ENCODE results near the gene TAS2R10. TPM values are rescaled to one million over a fixed set of nuclear protein-coding genes. Genes with fewer than 3 reads are reported as not detected.

Gene TAS2R10
- total and polyA plus RNA-seq, 2 of the 8 experiments (the other 6 are each of a cell fraction or from before 2014, with no cell fraction given): 0.08 TPM; not detected in 1

- H4K91ac ChIP-seq (replicated peaks; ENCODE audit: insufficient read length, low read length): no peak overlapping the region
- no peak overlapping the region for H3K4me3 ChIP-seq (ENCODE audit: extremely low read depth in 1 of 4, insufficient read depth in 2 of 4, low read depth in 3 of 4, low read length in 4 of 4)
- FAIRE-seq: peak; percentile 57
- H3K36me3 ChIP-seq (ENCODE audit: control insufficient read depth in 2 of 4, insufficient read depth in 4 of 4, low read length in 3 of 4): no peaks in the 10 kb centered on the region
- 87% methylated on average over 3 of the region's 3 CpGs; no CpG with 5 or more reads in 1 of the 2 experiments for WGBS, 2 experiments (ENCODE audit: extremely low coverage in 1 of 2, insufficient coverage in 1 of 2, insufficient read length in 1 of 2, insufficient replicate concordance in 2 of 2, low coverage in 1 of 2, low lambda C conversion rate in 2 of 2, missing lambda C conversion rate in 1 of 2)
- DNase-seq (ENCODE audit: low read depth in 1 of 2, low spot score in 2 of 2): no peak
- H2AFZ ChIP-seq (ENCODE audit: low read length): no peak overlapping the region
- H4K5ac ChIP-seq (ENCODE audit: insufficient read length, low read depth, low read length): no peak overlapping the region
- no peak overlapping the region for H3K23ac ChIP-seq (ENCODE audit: insufficient read length)
- no peak overlapping the region for H3K27ac ChIP-seq (ENCODE audit: low read depth, low read length)
- H3K4me1 ChIP-seq (replicated peaks in 1 of 4; ENCODE audit: control insufficient read depth in 3 of 4, insufficient read depth in 4 of 4, low read length in 3 of 4): no peaks in the 10 kb centered on the region
- H3K23me2 ChIP-seq (ENCODE audit: low read depth, low read length): no peaks in the 10 kb centered on the region
- no peak overlapping the region for H2BK15ac ChIP-seq (ENCODE audit: low read length)
- H3K79me1 ChIP-seq (ENCODE audit: low read depth, low read length): no peaks in the 10 kb centered on the region
- H3K27me3 ChIP-seq (replicated peaks in 1 of 4; ENCODE audit: control insufficient read depth in 3 of 4, extremely low read depth in 1 of 4, insufficient read depth in 3 of 4, low read length in 3 of 4): no peaks in the 10 kb centered on the region
- ChIA-PET CTCF (ENCODE audit: partially characterized antibody) (interaction anchor here (1.0 kb wide), 1 partner anchor 54 kb away, joined by 4 read pairs; no protein-coding TSS in a partner anchor), POLR2A (ENCODE audit: partially characterized antibody) (no interaction called here)
- H3K9me3 ChIP-seq (ENCODE audit: insufficient read depth in 2 of 2, low read depth in 1 of 2, low read length in 1 of 2): no peaks in the 10 kb centered on the region
- H3K56ac ChIP-seq (replicated peaks; ENCODE audit: insufficient read length, low read depth, low read length): no peak overlapping the region
- no peak overlapping the region for H3K18ac ChIP-seq (ENCODE audit: extremely low read depth, low read length)
- H4K20me1 ChIP-seq (replicated peaks in 1 of 2; ENCODE audit: control insufficient read depth in 1 of 2, insufficient read depth in 2 of 2, low read length in 2 of 2): no peaks in the 10 kb centered on the region
- no peaks in the 10 kb centered on the region for H3K79me2 ChIP-seq (ENCODE audit: control insufficient read depth in 1 of 2, insufficient read depth in 2 of 2, low read length in 2 of 2)
- H3K9ac ChIP-seq (replicated peaks in 1 of 4; ENCODE audit: extremely low read depth in 1 of 4, low read depth in 3 of 4, low read length in 3 of 4): no peak overlapping the region
- H3K4me2 ChIP-seq (ENCODE audit: insufficient read depth in 1 of 2, low read depth in 2 of 2, low read length in 2 of 2): no peak overlapping the region
- no peak overlapping the region for H3K4ac ChIP-seq (replicated peaks; ENCODE audit: insufficient read length, low read depth, low read length)
- no peak overlapping the region for H2BK120ac ChIP-seq (replicated peaks; ENCODE audit: low read depth, low read length)
- no peak overlapping the region for H4K8ac ChIP-seq (ENCODE audit: extremely low read depth, insufficient read depth, low read length)
- no peak overlapping the region for H2BK20ac ChIP-seq (ENCODE audit: low read length)
- no peak overlapping the region for H2BK12ac ChIP-seq (ENCODE audit: low read depth, low read length)
- H2BK5ac ChIP-seq (ENCODE audit: low read depth, low read length): no peak overlapping the region
- H3K14ac ChIP-seq (ENCODE audit: insufficient read length): no peak overlapping the region
- H2AK5ac ChIP-seq (ENCODE audit: low read depth, low read length): no peak overlapping the region
- TF ChIP-seq SIRT6 (IDR thresholded peaks at IDR 0.05; ENCODE audit: low read length) (no peak), SIN3A (conservative IDR thresholded peaks at IDR 0.05 in 1 of 2, IDR thresholded peaks at IDR 0.05 in 1 of 2; ENCODE audit: low read depth in 1 of 2, low read length in 2 of 2) (no peak), JUN (IDR thresholded peaks at IDR 0.05; ENCODE audit: low read depth, low read length) (no peak), NRF1 (IDR thresholded peaks at IDR 0.05; ENCODE audit: low read depth, low read length) (no peak), TBP (IDR thresholded peaks at IDR 0.05; ENCODE audit: low read depth, low read length) (no peak), SAP30 (IDR thresholded peaks at IDR 0.05; ENCODE audit: insufficient read depth, insufficient replicate concordance, low read length) (no peak), CREB1 (IDR thresholded peaks at IDR 0.05) (no peak), MAFK (IDR thresholded peaks at IDR 0.05; ENCODE audit: low read depth, low read length) (no peak), NANOG (IDR thresholded peaks at IDR 0.05; ENCODE audit: insufficient read depth, low read depth, low read length, poor library complexity, severe bottlenecking) (no peak), PHF8 (conservative IDR thresholded peaks at IDR 0.05; ENCODE audit: low read depth, low read length) (no peak), E2F6 (IDR thresholded peaks at IDR 0.05) (no peak), CTBP2 (IDR thresholded peaks at IDR 0.05; ENCODE audit: borderline replicate concordance, insufficient read depth, insufficient read length, low read length) (no peak), BCL11A (IDR thresholded peaks at IDR 0.05; ENCODE audit: low read depth in 2 of 2, low read length in 2 of 2) (no peak), GABPA (IDR thresholded peaks at IDR 0.05; ENCODE audit: borderline replicate concordance, insufficient read depth, low read length) (no peak)
Measured at GRCh38 chr12:10824957-10825356, 1.2 kb downstream of the TAS2R10 start.

Data from H1 (cell line).